ENCODE results near the gene SESN3.

DNA sequence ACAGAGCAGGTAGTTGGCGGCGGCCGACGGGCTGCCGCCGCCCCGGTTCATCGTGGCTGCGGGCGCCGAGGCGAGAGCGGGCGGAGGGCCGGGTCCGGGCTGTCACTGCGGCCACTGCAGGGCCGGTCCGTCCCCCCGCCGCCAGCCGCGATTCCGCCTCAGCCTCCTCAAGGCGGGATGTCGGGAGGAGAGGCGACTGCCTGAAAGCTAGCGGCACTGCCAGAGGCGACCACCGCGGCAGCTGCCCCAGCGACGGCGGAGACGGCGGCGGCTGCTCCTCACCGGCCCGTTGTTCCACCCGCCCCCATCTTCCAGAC, 234 bp downstream of the SESN3 start:
- TF ChIP-seq, protein P1, sequence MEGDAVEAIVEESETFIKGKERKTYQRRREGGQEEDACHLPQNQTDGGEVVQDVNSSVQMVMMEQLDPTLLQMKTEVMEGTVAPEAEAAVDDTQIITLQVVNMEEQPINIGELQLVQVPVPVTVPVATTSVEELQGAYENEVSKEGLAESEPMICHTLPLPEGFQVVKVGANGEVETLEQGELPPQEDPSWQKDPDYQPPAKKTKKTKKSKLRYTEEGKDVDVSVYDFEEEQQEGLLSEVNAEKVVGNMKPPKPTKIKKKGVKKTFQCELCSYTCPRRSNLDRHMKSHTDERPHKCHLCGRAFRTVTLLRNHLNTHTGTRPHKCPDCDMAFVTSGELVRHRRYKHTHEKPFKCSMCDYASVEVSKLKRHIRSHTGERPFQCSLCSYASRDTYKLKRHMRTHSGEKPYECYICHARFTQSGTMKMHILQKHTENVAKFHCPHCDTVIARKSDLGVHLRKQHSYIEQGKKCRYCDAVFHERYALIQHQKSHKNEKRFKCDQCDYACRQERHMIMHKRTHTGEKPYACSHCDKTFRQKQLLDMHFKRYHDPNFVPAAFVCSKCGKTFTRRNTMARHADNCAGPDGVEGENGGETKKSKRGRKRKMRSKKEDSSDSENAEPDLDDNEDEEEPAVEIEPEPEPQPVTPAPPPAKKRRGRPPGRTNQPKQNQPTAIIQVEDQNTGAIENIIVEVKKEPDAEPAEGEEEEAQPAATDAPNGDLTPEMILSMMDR (conservative IDR thresholded peaks at IDR 0.05; ENCODE audit: low read depth, low read length), result no peak
- no peak for TF ChIP-seq EZH2 (IDR thresholded peaks at IDR 0.05; ENCODE audit: borderline replicate concordance, low read depth, low read length, poor library complexity, severe bottlenecking)

Measured in A673 (cell line).